ENCODE results near the gene SERF2.
"Not testable (repeated sequence)": the region's sequence is repeated elsewhere in the genome, so short reads cannot be mapped to it uniquely, and the experiment has no call there.

The SERF2 gene

GRCh38 chr15:43830691-43831275 is 38.7 kb downstream of the SERF2 start:
- not testable (repeated sequence) for DNase-seq

- not testable (repeated sequence) for DNase-seq
Observed at GRCh38 chr15:43831519-43832052, 39.5 kb downstream of the SERF2 start.

DNA sequence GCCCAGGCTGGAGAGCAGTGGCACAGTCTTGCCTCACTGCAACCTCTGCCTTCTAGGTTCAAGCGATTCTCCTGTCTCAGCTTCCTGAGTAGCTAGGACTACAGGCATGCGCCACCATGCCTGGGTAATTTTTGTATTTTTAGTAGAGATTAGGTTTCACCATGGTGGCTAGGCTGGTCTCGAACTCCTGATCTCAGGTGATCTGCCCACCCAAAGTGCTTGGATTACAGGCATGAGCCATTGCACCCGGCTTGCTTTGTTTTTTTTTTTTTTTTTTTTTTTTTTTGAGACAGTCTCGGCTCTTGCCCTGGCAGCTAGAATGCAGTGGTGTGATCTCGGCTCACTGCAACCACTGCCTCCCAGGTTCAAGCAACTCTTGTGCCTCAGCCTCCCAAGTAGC is 40.4 kb downstream of the SERF2 start:
- not testable (repeated sequence) for DNase-seq

DNA sequence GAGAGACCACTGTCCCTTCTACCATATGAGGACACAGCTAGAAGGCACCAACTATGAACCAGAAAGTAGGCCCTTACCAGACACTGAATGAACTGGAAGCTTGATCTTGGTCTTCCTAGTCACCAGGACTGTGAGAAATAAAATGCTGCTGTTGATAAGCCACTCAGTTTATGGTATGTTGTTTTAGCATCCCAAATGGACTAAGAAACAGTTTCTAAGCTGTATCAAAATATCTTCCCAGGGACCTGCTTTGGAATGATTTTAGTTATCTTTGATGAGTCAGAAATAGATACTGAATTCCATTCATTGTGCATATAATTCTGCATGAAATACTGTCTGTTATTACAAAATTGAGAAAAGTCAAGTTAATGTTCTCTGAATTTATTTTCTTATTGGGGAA is 53.3 kb downstream of the SERF2 start:
- no peak for DNase-seq

All from SW 1271 (cell line).